Measurements from ENCODE around the gene FBLN7.
"Not testable (repeated sequence)": the region's sequence is repeated elsewhere in the genome, so short reads cannot be mapped to it uniquely, and the experiment has no call there.

Gene FBLN7

DNA sequence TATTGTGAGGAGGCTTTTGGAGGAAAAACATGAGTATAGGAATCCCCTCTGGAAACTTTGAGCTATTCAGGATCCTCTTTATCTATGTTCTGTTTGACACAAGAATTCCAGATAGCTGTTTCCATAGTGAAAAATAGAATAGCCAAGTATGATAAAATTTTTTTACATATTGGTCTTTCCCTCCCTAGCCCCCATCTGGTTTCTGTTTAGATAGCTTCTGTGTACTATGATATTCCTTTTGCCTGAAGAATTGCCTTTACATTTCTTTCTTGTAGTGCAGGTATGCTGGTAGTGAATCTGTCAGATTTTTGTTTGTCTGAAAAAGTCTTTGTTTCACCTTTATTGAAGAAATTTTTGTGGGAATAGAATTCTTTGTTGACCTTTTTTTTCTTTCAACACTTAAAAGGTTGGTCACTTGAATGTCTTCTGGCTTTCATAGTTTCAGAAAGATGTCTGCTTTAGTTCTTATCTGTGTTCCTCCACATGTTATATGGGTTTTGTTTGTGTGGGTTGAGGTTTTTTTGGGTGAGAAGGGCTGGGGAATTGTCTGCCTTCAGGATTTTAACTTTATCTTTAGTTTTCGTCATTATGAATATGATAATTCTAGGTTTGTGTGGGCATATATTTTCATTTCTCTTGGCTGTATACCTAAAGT is 29.9 kb upstream of the FBLN7 start:
- TF ChIP-seq, protein P1, sequence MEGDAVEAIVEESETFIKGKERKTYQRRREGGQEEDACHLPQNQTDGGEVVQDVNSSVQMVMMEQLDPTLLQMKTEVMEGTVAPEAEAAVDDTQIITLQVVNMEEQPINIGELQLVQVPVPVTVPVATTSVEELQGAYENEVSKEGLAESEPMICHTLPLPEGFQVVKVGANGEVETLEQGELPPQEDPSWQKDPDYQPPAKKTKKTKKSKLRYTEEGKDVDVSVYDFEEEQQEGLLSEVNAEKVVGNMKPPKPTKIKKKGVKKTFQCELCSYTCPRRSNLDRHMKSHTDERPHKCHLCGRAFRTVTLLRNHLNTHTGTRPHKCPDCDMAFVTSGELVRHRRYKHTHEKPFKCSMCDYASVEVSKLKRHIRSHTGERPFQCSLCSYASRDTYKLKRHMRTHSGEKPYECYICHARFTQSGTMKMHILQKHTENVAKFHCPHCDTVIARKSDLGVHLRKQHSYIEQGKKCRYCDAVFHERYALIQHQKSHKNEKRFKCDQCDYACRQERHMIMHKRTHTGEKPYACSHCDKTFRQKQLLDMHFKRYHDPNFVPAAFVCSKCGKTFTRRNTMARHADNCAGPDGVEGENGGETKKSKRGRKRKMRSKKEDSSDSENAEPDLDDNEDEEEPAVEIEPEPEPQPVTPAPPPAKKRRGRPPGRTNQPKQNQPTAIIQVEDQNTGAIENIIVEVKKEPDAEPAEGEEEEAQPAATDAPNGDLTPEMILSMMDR (IDR thresholded peaks at IDR 0.05; ENCODE audit: borderline replicate concordance, insufficient read depth, low read depth, low read length) = no peak

DNA sequence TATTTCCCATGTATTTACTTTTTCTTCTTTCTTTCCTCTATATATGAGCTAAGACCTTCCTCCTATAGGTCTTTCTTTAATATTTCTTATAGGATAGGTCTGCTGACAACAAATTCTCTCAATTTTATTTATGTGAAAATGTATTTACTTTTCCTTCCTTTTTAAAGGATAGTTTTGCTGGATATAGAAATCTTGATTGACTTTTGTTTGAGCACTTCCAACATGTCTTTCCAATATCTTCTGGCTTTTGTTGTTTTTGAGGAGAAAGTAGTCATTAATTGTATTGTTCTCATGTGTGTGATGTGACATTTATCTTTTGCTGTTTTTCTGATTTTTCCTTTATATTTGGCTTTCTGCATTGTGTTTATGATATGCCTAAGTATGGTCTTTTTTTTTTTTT is 28.9 kb upstream of the FBLN7 start:
- TF ChIP-seq, protein P1 (IDR thresholded peaks at IDR 0.05; ENCODE audit: borderline replicate concordance, insufficient read depth, low read depth, low read length) = no peak
- H3K4me3 ChIP-seq (ENCODE audit: low read depth, low read length) = no peak overlapping the region

More for the DNA sequence above, 29.9 kb upstream of the FBLN7 start:
- no peak overlapping the region for H3K4me3 ChIP-seq (ENCODE audit: low read depth, low read length)

DNA sequence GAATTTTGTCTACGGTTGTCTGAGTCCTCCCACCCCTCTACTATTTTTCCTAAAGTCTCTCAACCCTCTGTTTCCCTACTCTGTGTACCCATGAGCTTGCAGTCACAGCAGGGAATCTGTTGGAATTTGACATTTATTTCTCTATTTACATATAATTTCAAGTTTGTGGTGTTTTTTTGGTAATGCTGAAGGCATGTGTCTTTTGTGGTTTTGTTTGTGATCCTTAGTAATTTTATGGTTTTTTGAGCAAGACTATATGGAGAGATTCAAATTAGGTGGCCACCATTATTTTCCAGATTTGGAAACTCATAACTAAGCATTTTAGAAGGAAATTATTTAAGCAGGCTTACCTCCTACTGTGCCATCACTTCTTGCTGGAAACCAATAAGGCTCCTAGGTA is 27.2 kb upstream of the FBLN7 start:
- no peak overlapping the region for H3K4me3 ChIP-seq (ENCODE audit: low read depth, low read length)
- TF ChIP-seq, protein P1 (IDR thresholded peaks at IDR 0.05; ENCODE audit: borderline replicate concordance, insufficient read depth, low read depth, low read length) = no peak

DNA sequence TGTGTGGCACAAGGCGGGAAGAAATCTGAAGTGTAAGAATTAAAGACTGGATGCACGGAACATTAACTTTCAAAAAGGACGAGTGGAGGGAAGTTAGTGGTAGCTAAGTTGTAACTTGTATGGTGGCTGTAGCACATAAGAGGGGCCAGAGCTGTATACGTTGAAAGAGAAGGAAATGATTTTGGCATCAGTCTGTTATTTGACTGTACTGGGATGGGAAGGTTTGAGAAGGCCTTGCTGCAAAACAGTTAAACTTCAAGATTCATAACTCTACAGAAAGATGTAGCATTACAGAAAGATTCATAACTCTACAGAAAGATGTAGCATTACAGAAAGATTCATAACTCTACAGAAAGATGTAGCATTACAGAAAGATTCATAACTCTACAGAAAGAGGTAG is 24.8 kb upstream of the FBLN7 start:
- H3K4me3 ChIP-seq (ENCODE audit: low read depth, low read length) = not testable (repeated sequence)

DNA sequence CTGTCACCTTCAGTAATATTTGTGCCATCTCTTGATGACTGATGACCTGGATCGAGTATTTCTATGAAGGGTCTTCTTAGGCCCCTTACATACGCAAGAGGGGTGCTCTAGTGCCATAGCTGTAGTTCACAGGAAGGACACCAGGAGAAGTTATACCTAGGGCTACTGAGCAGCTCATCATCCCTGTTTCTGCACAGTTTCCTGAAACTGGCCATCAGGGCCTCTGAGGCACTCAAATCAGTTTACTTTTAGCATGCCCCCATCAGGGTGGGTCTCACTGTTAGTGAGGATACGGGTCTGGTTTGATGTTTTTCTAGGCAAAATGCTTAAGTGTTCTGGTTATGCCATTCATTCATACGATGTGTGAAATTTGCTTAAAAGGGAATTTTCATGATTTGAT is 20.0 kb upstream of the FBLN7 start:
- H3K4me3 ChIP-seq (ENCODE audit: low read depth, low read length) = no peak overlapping the region
- TF ChIP-seq, protein P1 (IDR thresholded peaks at IDR 0.05; ENCODE audit: borderline replicate concordance, insufficient read depth, low read depth, low read length) = no peak

DNA sequence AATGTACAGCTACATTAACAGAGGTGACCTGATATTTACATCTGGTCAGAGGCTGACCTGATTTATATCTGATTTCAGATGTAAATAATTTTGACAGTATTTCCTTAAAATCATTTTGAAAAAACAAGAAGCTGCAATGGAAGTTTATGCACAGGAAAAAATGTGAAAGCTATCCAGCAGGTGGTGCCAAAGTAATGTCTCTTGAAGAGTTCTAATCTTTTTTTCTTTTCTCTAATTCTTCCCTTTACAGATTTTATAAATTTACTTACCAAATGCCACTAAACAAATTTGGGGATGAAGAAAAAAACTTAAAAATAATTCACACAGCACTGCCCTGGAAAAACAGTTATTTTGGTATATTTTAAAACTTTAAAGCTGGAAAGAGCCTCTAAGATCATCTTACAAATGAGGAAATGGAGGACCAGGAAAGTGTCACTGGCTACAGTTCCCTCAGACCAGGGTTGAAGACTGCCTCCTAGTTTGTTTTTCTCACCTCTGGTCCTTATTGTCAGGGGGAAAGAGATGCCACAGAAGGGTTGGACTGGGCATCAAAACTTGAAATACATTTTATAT is 16.4 kb upstream of the FBLN7 start:
- TF ChIP-seq, protein P1 (IDR thresholded peaks at IDR 0.05; ENCODE audit: borderline replicate concordance, insufficient read depth, low read depth, low read length) = peak; percentile 23; the same call in 1 of the 2 replicates

DNA sequence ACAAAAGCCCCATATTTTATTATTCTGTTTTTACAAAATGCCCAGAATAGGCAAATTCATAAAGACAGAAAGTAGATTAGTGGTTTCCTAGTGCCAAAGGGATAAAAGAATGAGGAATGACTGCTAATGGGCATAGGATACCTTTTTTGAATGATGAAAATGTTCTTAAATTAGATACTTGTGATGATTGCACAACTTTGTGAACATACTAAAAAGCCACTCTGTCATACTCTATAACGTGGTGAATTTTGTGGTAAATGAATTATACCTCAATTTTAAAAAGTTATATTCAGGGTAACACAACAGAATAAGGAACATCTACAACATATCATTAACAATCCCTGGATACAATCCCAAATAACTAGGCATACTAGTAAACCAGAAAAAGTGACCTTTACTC is 9.1 kb upstream of the FBLN7 start:
- TF ChIP-seq, protein P1 (IDR thresholded peaks at IDR 0.05; ENCODE audit: borderline replicate concordance, insufficient read depth, low read depth, low read length) = no peak
- no peak overlapping the region for H3K4me3 ChIP-seq (ENCODE audit: low read depth, low read length)

More for the DNA sequence above, 16.4 kb upstream of the FBLN7 start:
- no peak overlapping the region for H3K4me3 ChIP-seq (ENCODE audit: low read depth, low read length)

Measured in GM12875 (cell line).